Erythroblast (primary cell): Measurements from ENCODE around the gene ZNF574.

Experiments used
- GATA1 ChIP-seq: IDR thresholded peaks from 2 replicates; pipeline ENCODE4 v1.6.1; 2011; ENCODE audit warnings: low read depth, mild to moderate bottlenecking, control low read depth, low read length, moderate library complexity
- POLR2A ChIP-seq: IDR thresholded peaks from 2 replicates; pipeline ENCODE4 v1.6.1; 2011; ENCODE audit warnings: mild to moderate bottlenecking, low read length

DNA sequence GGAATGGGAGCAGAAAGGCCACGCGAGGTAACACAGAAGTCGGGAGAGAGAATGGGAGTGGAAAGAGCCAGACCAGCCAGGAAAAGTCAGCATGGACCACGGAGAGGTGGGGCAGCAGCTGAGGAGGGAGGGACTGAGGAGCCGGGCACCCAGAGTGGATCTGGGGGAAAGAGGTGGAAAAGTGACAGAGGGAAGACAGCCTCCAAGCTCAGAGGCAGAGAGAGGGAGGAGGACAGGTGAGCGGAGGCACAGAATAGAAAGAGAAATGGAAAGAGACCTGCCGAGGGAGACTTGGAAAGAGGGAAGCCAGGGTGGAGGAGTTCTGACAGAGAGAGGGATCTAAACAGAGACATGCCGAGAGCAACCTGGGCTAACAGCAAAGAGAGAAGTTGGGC is 7.6 kb upstream of the ZNF574 start:
- TF ChIP-seq POLR2A: no peak
- no peak for TF ChIP-seq GATA1
